Activated CD4-positive, alpha-beta T cell treated with anti-CD3 and anti-CD28 coated beads, Interleukin-2, amount 50 U/mL, for 48 hours (primary cell): Measurements from ENCODE around the gene ICA1L.

Source experiments
- DNase-seq, 2 experiments: peaks; one replicate each; pipeline ENCODE4 v3.0.0-alpha.2; 2020

ICA1L gene

DNA sequence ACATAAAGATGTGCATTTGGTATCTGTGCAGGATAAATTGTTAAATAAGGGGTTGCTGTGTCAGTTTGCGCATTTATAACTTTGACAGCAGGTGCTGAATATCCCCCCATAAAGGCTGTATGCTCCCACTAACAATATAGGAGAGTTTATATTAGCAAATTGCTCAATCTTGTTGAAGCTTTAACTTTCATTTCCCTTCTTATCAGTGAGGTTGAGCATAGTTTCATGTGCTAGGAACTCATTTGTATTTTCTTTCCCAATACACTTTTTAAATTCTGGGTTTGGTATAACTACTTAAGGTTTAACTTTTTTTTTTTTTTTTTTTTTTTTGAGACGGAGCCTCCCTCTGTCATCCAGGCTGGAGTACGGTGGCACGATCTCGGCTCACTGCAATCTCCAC lies 147.8 kb downstream of the ICA1L start:
- no peak for DNase-seq
